Mesenchymal stem cell (in vitro differentiated cells and primary cell): ENCODE data around the gene SACM1L.

Experiments
- DNase-seq: peaks from one replicate; pipeline ENCODE4 v3.0.0-alpha.2; 2013
- H2AFZ ChIP-seq: one replicate; pipeline ENCODE4 v1.6.1; 2013; ENCODE audit warnings: low read depth, mild to moderate bottlenecking, control low read depth, inconsistent platforms, low read length, moderate library complexity
- H2AK5ac ChIP-seq: 2 replicates; pipeline ENCODE4 v1.6.1; 2013; ENCODE audit warnings: low read length, moderate library complexity, mild to moderate bottlenecking, inconsistent platforms; ENCODE audit not compliant: severe bottlenecking
- H2BK120ac ChIP-seq: one replicate; pipeline ENCODE4 v1.6.1; 2013; ENCODE audit warnings: low read depth, mild to moderate bottlenecking, inconsistent platforms, low read length, moderate library complexity
- H2BK12ac ChIP-seq, 2 experiments: one replicate each; pipeline ENCODE4 v1.6.1; 2013; ENCODE audit warnings: inconsistent platforms in 2 of 2, low read length in 2 of 2, mild to moderate bottlenecking in 2 of 2, moderate library complexity in 2 of 2, control low read depth in 1 of 2
- H2BK15ac ChIP-seq: one replicate; pipeline ENCODE4 v1.6.1; 2013; ENCODE audit warnings: mild to moderate bottlenecking, low read depth, inconsistent platforms; ENCODE audit not compliant: poor library complexity, severe bottlenecking
- H2BK5ac ChIP-seq: 2 replicates; pipeline ENCODE4 v1.6.1; 2013; ENCODE audit warnings: low read depth, mild to moderate bottlenecking, low read length, control low read depth, inconsistent platforms; ENCODE audit not compliant: poor library complexity, severe bottlenecking
- H3K14ac ChIP-seq, 2 experiments: one replicate each; pipeline ENCODE4 v1.6.1; 2013; ENCODE audit warnings: inconsistent platforms in 2 of 2, low read length in 2 of 2, control low read depth in 1 of 2, mild to moderate bottlenecking in 1 of 2, moderate library complexity in 1 of 2
- H3K18ac ChIP-seq, 2 experiments: one replicate each; pipeline ENCODE4 v1.6.1; 2013; ENCODE audit warnings: inconsistent platforms in 2 of 2, low read length in 2 of 2, control low read depth in 1 of 2, low read depth in 1 of 2, mild to moderate bottlenecking in 1 of 2
- H3K23ac ChIP-seq, 2 experiments: one replicate each; pipeline ENCODE4 v1.6.1; 2013; ENCODE audit warnings: inconsistent platforms in 2 of 2, low read length in 2 of 2, mild to moderate bottlenecking in 2 of 2, moderate library complexity in 2 of 2, control low read depth in 1 of 2
- H3K27ac ChIP-seq: 2 replicates; pipeline ENCODE4 v1.5.1; 2013; ENCODE audit warnings: mild to moderate bottlenecking, moderate library complexity, low read length, control low read depth, inconsistent platforms; ENCODE audit not compliant: poor library complexity, severe bottlenecking
- H3K27me3 ChIP-seq, 2 experiments: 2 replicates each; pipeline versions ENCODE4 v1.6.1 to v1.7.0; 2013; ENCODE audit warnings: low read length in 2 of 2, mild to moderate bottlenecking in 2 of 2, moderate library complexity in 2 of 2, control low read depth in 1 of 2, inconsistent platforms in 1 of 2; ENCODE audit not compliant: control insufficient read depth in 1 of 2, insufficient read depth in 1 of 2
- H3K36me3 ChIP-seq, 2 experiments: 2 replicates each; pipeline versions ENCODE4 v1.6.1 to v1.7.0; 2013; ENCODE audit warnings: low read length in 2 of 2, control low read depth in 1 of 2, inconsistent platforms in 1 of 2, low read depth in 1 of 2, mild to moderate bottlenecking in 1 of 2; ENCODE audit not compliant: insufficient read depth in 2 of 2, control insufficient read depth in 1 of 2
- H3K4ac ChIP-seq, 2 experiments: one replicate each; pipeline ENCODE4 v1.6.1; 2013; ENCODE audit warnings: inconsistent platforms in 2 of 2, low read length in 2 of 2, mild to moderate bottlenecking in 2 of 2, moderate library complexity in 2 of 2, control low read depth in 1 of 2, low read depth in 1 of 2
- H3K4me1 ChIP-seq: 2 replicates; pipeline ENCODE4 v1.6.1; 2013; ENCODE audit warnings: low read depth, low read length, control low read depth; ENCODE audit not compliant: control insufficient read depth, insufficient read depth
- H3K4me2 ChIP-seq: 2 replicates; pipeline ENCODE4 v1.6.1; 2013; ENCODE audit warnings: low read length, mild to moderate bottlenecking, inconsistent platforms; ENCODE audit not compliant: poor library complexity, severe bottlenecking
- H3K4me3 ChIP-seq, 2 experiments: 2 replicates each; pipeline versions ENCODE4 v1.5.1 to v1.7.0; 2013; ENCODE audit warnings: low read length in 2 of 2, mild to moderate bottlenecking in 2 of 2, control low read depth in 1 of 2, low read depth in 1 of 2; ENCODE audit not compliant: insufficient read depth in 1 of 2
- H3K79me1 ChIP-seq: replicated peaks from 2 replicates; pipeline ENCODE4 v1.6.1; 2013; ENCODE audit warnings: mild to moderate bottlenecking, control low read depth, low read length, inconsistent platforms; ENCODE audit not compliant: poor library complexity, severe bottlenecking
- H3K9ac ChIP-seq: 2 replicates; pipeline ENCODE4 v1.7.0; 2013; ENCODE audit warnings: mild to moderate bottlenecking, low read length, moderate library complexity
- H3K9me3 ChIP-seq: 2 replicates; pipeline ENCODE4 v1.7.0; 2013; ENCODE audit warnings: mild to moderate bottlenecking, low read length; ENCODE audit not compliant: control insufficient read depth
- H4K8ac ChIP-seq: one replicate; pipeline ENCODE4 v1.6.1; 2013; ENCODE audit warnings: inconsistent platforms, mild to moderate bottlenecking, low read length, moderate library complexity
- H4K91ac ChIP-seq: one replicate; pipeline ENCODE4 v1.6.1; 2013; ENCODE audit warnings: mild to moderate bottlenecking, low read length, inconsistent platforms
- WGBS: methylation state at CpG from one replicate; pipeline ENCODE4 v1.1.7; 2013; ENCODE audit warnings: mixed read lengths; 5-methylcytosine and 5-hydroxymethylcytosine counted together

The SACM1L gene

DNA sequence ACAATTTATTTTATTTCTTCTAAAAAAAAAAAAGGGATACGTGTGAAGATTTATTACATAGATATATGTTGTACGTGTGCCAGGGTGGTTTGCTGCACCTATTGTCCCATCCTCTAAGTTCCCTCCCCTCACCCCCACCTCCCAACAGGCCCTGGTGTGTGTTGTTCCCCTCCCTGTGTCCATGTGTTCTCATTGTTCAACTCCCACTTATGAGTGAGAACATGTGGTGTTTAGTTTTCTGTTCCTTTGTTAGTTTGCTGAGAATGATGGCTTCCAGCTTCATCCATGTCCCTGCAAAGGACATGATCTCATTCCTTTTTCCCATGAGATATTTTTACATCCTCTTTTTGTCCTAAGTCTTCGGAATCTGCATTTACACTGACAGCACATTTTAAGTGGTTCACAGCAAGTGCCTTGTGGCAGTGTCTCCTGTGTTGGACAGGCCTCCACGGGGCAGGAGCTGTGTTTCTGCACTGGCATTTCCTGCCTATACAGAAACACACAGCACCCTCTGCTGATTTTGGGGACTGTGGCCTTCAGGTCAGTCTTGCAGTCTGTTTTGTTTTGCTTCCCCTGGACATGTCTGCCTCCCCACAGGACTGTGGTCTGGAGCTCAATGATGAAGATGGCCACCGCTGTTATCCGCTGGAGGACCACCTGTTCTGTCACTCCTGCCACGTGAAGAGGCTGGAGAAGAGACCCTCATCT lies 12.7 kb upstream of the SACM1L start:
- Histone ChIP-seq H3K4me2 (no peak overlapping the region), H3K4ac (peak overlapping the region in 1 of 2 experiments; percentile 35), H3K23ac (no peak overlapping the region), H2BK12ac (peak overlapping the region; percentile 70 to 84), H3K14ac (no peak overlapping the region), H3K18ac (peak overlapping the region; percentile 56 to 84), H3K9me3 (no peaks in the 10 kb centered on the region), H3K36me3 (peaks cover 38 to 82% of the 10 kb centered on the region in 2 experiments), H3K79me1 (peaks cover 24% of the 10 kb centered on the region), H4K91ac (peak overlapping the region; percentile 94), H2BK5ac (no peak overlapping the region), H3K27ac (peak overlapping the region; percentile 40), H3K4me3 (no peak overlapping the region), H3K27me3 (no peaks in the 10 kb centered on the region), H3K4me1 (peaks cover 18% of the 10 kb centered on the region), H2AK5ac (peak overlapping the region; percentile 29), H2BK120ac (peak overlapping the region; percentile 35), H4K8ac (peak overlapping the region; percentile 33), H2BK15ac (no peak overlapping the region), H2AFZ (no peak overlapping the region), H3K9ac (peak overlapping the region; percentile 1)
- DNase-seq: peak; percentile 22
- 54% methylated on average over 5 of the region's 7 CpGs for WGBS

DNA sequence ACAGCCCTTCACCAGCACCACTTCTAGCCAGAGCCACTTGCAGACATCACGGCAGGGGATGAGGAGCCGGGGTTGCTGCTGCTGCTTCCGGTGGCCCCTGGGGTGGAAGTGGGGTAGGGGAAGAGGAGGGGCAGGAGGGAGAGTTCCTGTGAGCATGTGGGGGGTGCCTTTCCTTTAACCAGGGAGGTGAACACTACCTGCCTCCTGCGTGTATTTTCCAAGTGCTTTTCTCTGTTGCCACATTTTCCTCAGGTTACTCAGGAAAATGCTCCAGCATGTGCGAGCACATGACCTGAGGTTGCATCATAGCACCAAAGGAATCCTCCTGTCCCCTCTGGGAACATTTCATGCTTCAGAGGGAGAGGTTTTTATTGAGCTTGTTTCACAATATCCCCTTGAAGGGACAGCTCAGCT lies 12.2 kb upstream of the SACM1L start:
- H2BK120ac ChIP-seq: peak overlapping the region; percentile 35
- H2BK5ac ChIP-seq: no peak overlapping the region
- peak; percentile 87 for DNase-seq
- peak overlapping the region; percentile 40 for H3K27ac ChIP-seq
- H3K9me3 ChIP-seq: no peaks in the 10 kb centered on the region
- peaks cover 18% of the 10 kb centered on the region for H3K4me1 ChIP-seq
- peak overlapping the region; percentile 1 for H3K9ac ChIP-seq
- no peak overlapping the region for H2AFZ ChIP-seq
- no peak overlapping the region for H3K23ac ChIP-seq
- peak overlapping the region; percentile 70 to 84 for H2BK12ac ChIP-seq
- no peaks in the 10 kb centered on the region for H3K27me3 ChIP-seq
- H3K4ac ChIP-seq: peak overlapping the region; percentile 12 to 35
- peaks cover 20% of the 10 kb centered on the region for H3K79me1 ChIP-seq
- H3K4me3 ChIP-seq: no peak overlapping the region
- no peak overlapping the region for H3K14ac ChIP-seq
- 49% methylated on average over 5 of the region's 5 CpGs for WGBS
- no peak overlapping the region for H2AK5ac ChIP-seq
- H3K36me3 ChIP-seq: peaks cover 40 to 82% of the 10 kb centered on the region in 2 experiments
- H4K8ac ChIP-seq: peak overlapping the region; percentile 33
- H3K4me2 ChIP-seq: no peak overlapping the region
- peak overlapping the region; percentile 94 for H4K91ac ChIP-seq
- H2BK15ac ChIP-seq: no peak overlapping the region
- H3K18ac ChIP-seq: peak overlapping the region; percentile 56 to 84

DNA sequence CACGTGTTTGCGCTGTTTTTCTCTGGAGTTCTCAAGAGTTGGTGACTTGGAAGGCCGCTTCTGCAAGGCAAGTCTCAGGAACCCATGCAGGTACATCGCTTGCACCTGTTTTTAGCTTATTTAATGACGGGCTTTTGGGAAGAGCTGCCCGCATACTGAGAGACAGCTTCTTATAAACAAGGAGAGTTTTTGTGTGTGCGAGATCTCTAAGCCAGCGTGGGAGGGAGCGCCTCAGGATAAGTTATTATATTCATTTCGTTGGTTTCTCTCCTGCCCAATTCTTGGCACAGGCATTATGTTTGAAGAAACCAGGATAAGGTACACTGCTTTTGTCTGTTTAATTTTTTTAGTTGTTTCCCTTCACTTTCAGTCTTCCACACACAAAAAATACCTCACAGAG lies 11.4 kb upstream of the SACM1L start:
- Histone ChIP-seq H2BK5ac (no peak overlapping the region), H3K36me3 (peaks cover 38 to 82% of the 10 kb centered on the region in 2 experiments), H3K4ac (no peak overlapping the region), H2BK15ac (peak overlapping the region; percentile 54), H3K4me1 (peaks cover 18% of the 10 kb centered on the region), H3K14ac (no peak overlapping the region), H3K79me1 (peaks cover 14% of the 10 kb centered on the region), H3K4me2 (no peak overlapping the region), H2BK120ac (no peak overlapping the region), H4K91ac (no peak overlapping the region), H2AK5ac (no peak overlapping the region), H3K18ac (no peak overlapping the region), H4K8ac (no peak overlapping the region), H2BK12ac (no peak overlapping the region), H3K9me3 (peaks cover 4% of the 10 kb centered on the region), H2AFZ (no peak overlapping the region), H3K9ac (no peak overlapping the region), H3K23ac (no peak overlapping the region), H3K4me3 (no peak overlapping the region), H3K27me3 (no peaks in the 10 kb centered on the region), H3K27ac (no peak overlapping the region)
- 96% methylated on average over 10 of the region's 10 CpGs for WGBS
- DNase-seq: no peak

DNA sequence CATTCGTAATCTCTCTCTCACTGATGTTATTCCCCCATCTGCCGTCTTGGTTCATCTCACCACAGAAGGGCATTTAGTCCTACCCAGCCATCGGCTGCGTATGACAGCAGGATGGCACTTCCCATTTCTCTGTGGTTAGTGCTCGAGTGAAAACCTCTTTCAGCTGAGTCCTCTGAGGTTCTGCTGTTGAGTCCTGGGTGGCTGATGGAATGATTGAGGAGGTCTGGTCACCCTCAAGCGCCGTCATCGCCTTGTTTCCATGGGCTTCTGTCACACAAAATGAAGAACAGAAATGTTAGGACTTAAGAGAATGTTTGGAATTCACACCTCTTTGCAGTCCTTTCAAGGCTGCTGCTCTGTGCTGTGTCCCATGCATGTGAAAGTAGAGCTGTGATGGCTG lies 9.4 kb upstream of the SACM1L start:
- 60% methylated on average over 8 of the region's 8 CpGs for WGBS
- Histone ChIP-seq H4K8ac (peak overlapping the region; percentile 76), H2BK120ac (peak overlapping the region; percentile 52), H3K9ac (no peak overlapping the region), H3K79me1 (peaks cover 11% of the 10 kb centered on the region), H3K14ac (no peak overlapping the region), H3K4me2 (no peak overlapping the region), H3K27ac (no peak overlapping the region), H2AFZ (no peak overlapping the region), H4K91ac (no peak overlapping the region), H2BK12ac (peak overlapping the region in 1 of 2 experiments; percentile 56), H3K9me3 (peaks cover 5% of the 10 kb centered on the region), H3K4ac (no peak overlapping the region), H3K23ac (no peak overlapping the region), H2AK5ac (peak overlapping the region; percentile 3), H3K18ac (no peak overlapping the region), H2BK5ac (no peak overlapping the region), H3K4me3 (no peak overlapping the region), H3K4me1 (peaks cover 18% of the 10 kb centered on the region), H3K27me3 (no peaks in the 10 kb centered on the region), H3K36me3 (peaks cover 22 to 64% of the 10 kb centered on the region in 2 experiments), H2BK15ac (no peak overlapping the region)
- no peak for DNase-seq
